IMR-90 (cell line): ENCODE data around the gene MTRFR. TPM values are rescaled to one million over a fixed set of nuclear protein-coding genes. Genes with fewer than 3 reads are reported as not detected.
A peak's percentile ranks its signal among the peaks of the same experiment; 100 is the strongest.

Source experiments
- ATAC-seq: fragments of 200-7000 bp; cut with Tn5 transposase; 2 replicates; pipeline ENCODE4 v1.9.1; 2020; ENCODE audit warnings: low read depth, mild to moderate bottlenecking, moderate library complexity
- BruUV-seq: library from RNA; stranded (reverse); fragments of 400-500 nt; replicated peaks from 2 replicates; lab custom pipeline; 2021; lab: Mats Ljungman, UMichigan
- CTCF ChIA-PET: fragments of 300-600 bp; formaldehyde crosslinking; extraction: SDS; loops from one replicate; lab custom pipeline; 2021; ENCODE audit warnings: antibody characterized with exemption; lab: Yijun Ruan, JAX
- POLR2A ChIA-PET: fragments of 300-600 bp; sonication (Branson Sonifier 250); formaldehyde crosslinking; loops from one replicate; lab custom pipeline; 2022; ENCODE audit warnings: antibody characterized with exemption; ENCODE audit not compliant: unreplicated experiment; lab: Charles Lee
- DNase-seq: peaks from one replicate; pipeline ENCODE4 v3.0.0; 2013
- H2AFZ ChIP-seq: replicated peaks from 2 replicates; pipeline ENCODE3; 2013; ENCODE audit warnings: low read length, mild to moderate bottlenecking; ENCODE audit not compliant: poor library complexity
- H2AK5ac ChIP-seq: 2 replicates; pipeline ENCODE4 v1.6.1; 2013; ENCODE audit warnings: low read depth, low read length, inconsistent platforms
- H2AK9ac ChIP-seq: replicated peaks from 2 replicates; pipeline ENCODE3; 2013; ENCODE audit warnings: mild to moderate bottlenecking, low read depth, low read length, moderate library complexity; ENCODE audit not compliant: poor library complexity
- H2BK120ac ChIP-seq: 2 replicates; pipeline ENCODE4 v1.6.1; 2013; ENCODE audit warnings: low read depth, low read length, inconsistent platforms
- H2BK15ac ChIP-seq: 3 replicates; pipeline ENCODE4 v1.6.1; 2013; ENCODE audit warnings: low read depth, low read length, inconsistent platforms
- H2BK20ac ChIP-seq: 2 replicates; pipeline ENCODE4 v1.6.1; 2013; ENCODE audit warnings: low read depth, mild to moderate bottlenecking, inconsistent platforms, low read length, moderate library complexity
- H2BK5ac ChIP-seq: 2 replicates; pipeline ENCODE4 v1.6.1; 2013; ENCODE audit warnings: mild to moderate bottlenecking, low read depth, low read length, inconsistent platforms; ENCODE audit not compliant: poor library complexity, severe bottlenecking
- H3K14ac ChIP-seq: replicated peaks from 2 replicates; pipeline ENCODE4 v1.6.1; 2013; ENCODE audit warnings: low read depth, low read length, inconsistent platforms
- H3K18ac ChIP-seq: 2 replicates; pipeline ENCODE4 v1.6.1; 2013; ENCODE audit warnings: low read depth, low read length, control low read depth
- H3K23ac ChIP-seq: 2 replicates; pipeline ENCODE4 v1.6.1; 2013; ENCODE audit warnings: low read depth, low read length, inconsistent platforms
- H3K27ac ChIP-seq: 2 replicates; pipeline ENCODE4 v1.5.1; 2013; ENCODE audit warnings: mild to moderate bottlenecking, control low read depth, low read length; ENCODE audit not compliant: insufficient read depth
- H3K27me3 ChIP-seq: 2 replicates; pipeline ENCODE4 v1.6.1; 2013; ENCODE audit warnings: low read length; ENCODE audit not compliant: control insufficient read depth, insufficient read depth
- H3K36me3 ChIP-seq: 2 replicates; pipeline ENCODE4 v1.6.1; 2013; ENCODE audit warnings: low read length, mixed read lengths; ENCODE audit not compliant: control insufficient read depth, insufficient read depth
- H3K4ac ChIP-seq: 2 replicates; pipeline ENCODE4 v1.6.1; 2013; ENCODE audit warnings: low read depth, low read length, inconsistent platforms
- H3K4me1 ChIP-seq: 2 replicates; pipeline ENCODE4 v1.6.1; 2013; ENCODE audit warnings: low read length, mixed read lengths; ENCODE audit not compliant: control insufficient read depth, insufficient read depth
- H3K4me2 ChIP-seq: 2 replicates; pipeline ENCODE4 v1.6.1; 2013; ENCODE audit warnings: low read depth, mild to moderate bottlenecking, control low read depth, low read length, moderate library complexity
- H3K4me3 ChIP-seq: 2 replicates; pipeline ENCODE4 v1.5.1; 2013; ENCODE audit warnings: low read depth, mild to moderate bottlenecking, control low read depth, low read length, moderate library complexity; ENCODE audit not compliant: insufficient read depth
- H3K56ac ChIP-seq: 2 replicates; pipeline ENCODE4 v1.6.1; 2013; ENCODE audit warnings: low read length, inconsistent platforms; ENCODE audit not compliant: insufficient read depth; ENCODE audit errors: extremely low read depth
- H3K79me1 ChIP-seq, 2 experiments: 2 replicates each; pipeline ENCODE4 v1.6.1; 2013; ENCODE audit warnings: low read length in 2 of 2, inconsistent platforms in 1 of 2, low read depth in 1 of 2
- H3K9ac ChIP-seq: 2 replicates; pipeline ENCODE4 v1.6.1; 2013; ENCODE audit warnings: low read depth, low read length, control low read depth
- H3K9me1 ChIP-seq: 2 replicates; pipeline ENCODE4 v1.6.1; 2013; ENCODE audit warnings: low read length, inconsistent platforms; ENCODE audit not compliant: insufficient read depth
- H3K9me3 ChIP-seq: 2 replicates; pipeline ENCODE4 v1.6.1; 2013; ENCODE audit warnings: low read length; ENCODE audit not compliant: control insufficient read depth, insufficient read depth
- H4K20me1 ChIP-seq: 2 replicates; pipeline ENCODE4 v1.6.1; 2013; ENCODE audit warnings: low read length, inconsistent platforms; ENCODE audit not compliant: insufficient read depth
- H4K5ac ChIP-seq: 2 replicates; pipeline ENCODE4 v1.6.1; 2013; ENCODE audit warnings: mild to moderate bottlenecking, low read depth, low read length, control low read depth
- H4K8ac ChIP-seq, 2 experiments: 2 replicates each; pipeline ENCODE4 v1.6.1; 2013; ENCODE audit warnings: low read depth in 2 of 2, low read length in 2 of 2, control low read depth in 1 of 2, inconsistent platforms in 1 of 2
- H4K91ac ChIP-seq: 2 replicates; pipeline ENCODE4 v1.6.1; 2013; ENCODE audit warnings: low read depth, low read length, inconsistent platforms; ENCODE audit not compliant: insufficient read depth
- BHLHE40 ChIP-seq: fragments of 150-350 bp; IDR thresholded peaks from 2 replicates; pipeline ENCODE4 v1.6.1; 2016; ENCODE audit warnings: mild to moderate bottlenecking, low read depth, low read length
- CEBPB ChIP-seq: IDR thresholded peaks from 2 replicates; pipeline ENCODE4 v1.6.1; 2012; ENCODE audit warnings: low read depth, low read length, improper control_type of control experiment
- CHD1 ChIP-seq: IDR thresholded peaks from 2 replicates; pipeline ENCODE4 v1.6.1; 2012; ENCODE audit warnings: low read depth, low read length, improper control_type of control experiment
- FOS ChIP-seq: fragments of 150-350 bp; IDR thresholded peaks from 2 replicates; pipeline ENCODE4 v1.6.1; 2016; ENCODE audit warnings: low read depth, low read length
- MAFK ChIP-seq: IDR thresholded peaks from 2 replicates; pipeline ENCODE4 v1.6.1; 2012; ENCODE audit warnings: low read depth, low read length, improper control_type of control experiment
- MAZ ChIP-seq: IDR thresholded peaks from 2 replicates; pipeline ENCODE4 v1.6.1; 2012; ENCODE audit warnings: low read depth, mild to moderate bottlenecking, low read length, improper control_type of control experiment, moderate library complexity, borderline replicate concordance
- MXI1 ChIP-seq: IDR thresholded peaks from 2 replicates; pipeline ENCODE4 v1.6.1; 2012; ENCODE audit warnings: low read depth, mild to moderate bottlenecking, low read length, moderate library complexity, borderline replicate concordance
- NFE2L2 ChIP-seq: fragments of 150-350 bp; IDR thresholded peaks from 2 replicates; pipeline ENCODE4 v1.6.1; 2016; ENCODE audit warnings: low read depth, mild to moderate bottlenecking, low read length
- POLR2A ChIP-seq: IDR thresholded peaks from 2 replicates; pipeline ENCODE4 v1.6.1; 2012; ENCODE audit warnings: mild to moderate bottlenecking, low read depth, low read length
- RAD21 ChIP-seq: IDR thresholded peaks from 2 replicates; pipeline ENCODE4 v1.6.1; 2012; ENCODE audit warnings: low read length, improper control_type of control experiment
- RCOR1 ChIP-seq: IDR thresholded peaks from 2 replicates; pipeline ENCODE4 v1.6.1; 2012; ENCODE audit warnings: mild to moderate bottlenecking, low read length, improper control_type of control experiment; ENCODE audit not compliant: insufficient replicate concordance
- RFX5 ChIP-seq: IDR thresholded peaks from 2 replicates; pipeline ENCODE4 v1.8.0; 2012; ENCODE audit warnings: low read depth, mild to moderate bottlenecking, low read length, moderate library complexity
- SMC3 ChIP-seq: fragments of 150-350 bp; IDR thresholded peaks from 2 replicates; pipeline ENCODE4 v1.6.1; 2016; ENCODE audit warnings: low read depth, mild to moderate bottlenecking, antibody characterized with exemption, low read length, moderate library complexity
- WGBS, 2 experiments: methylation state at CpG; one replicate each; pipeline versions ENCODE4 v1.1.5 to v1.1.7; 2013; ENCODE audit warnings: missing lambda C conversion rate in 2 of 2; ENCODE audit not compliant: insufficient read length in 1 of 2; ENCODE audit errors: extremely low coverage in 2 of 2; 5-methylcytosine and 5-hydroxymethylcytosine counted together
- dilution Hi-C: fragments of 300-500 bp; cut with HindIII; formaldehyde crosslinking; loops from one replicate; pipeline ENCODE4 v1.14.3; 2018; ENCODE audit warnings: low sequenced_read_pairs; ENCODE audit not compliant: unreplicated experiment
- in situ Hi-C: fragments of 300-500 bp; cut with MboI; formaldehyde crosslinking; loops from 3 replicates; pipeline ENCODE4 v1.14.3; 2019; ENCODE audit warnings: low sequenced_read_pairs, inconsistent platforms, mixed read lengths
- intact Hi-C: fragments of 100-400 bp; cut with micrococcal nuclease; formaldehyde crosslinking; loops from 2 replicates; pipeline ENCODE4 v1.10.0; 2022
- polyA plus RNA-seq, 3 experiments: library from polyadenylated mRNA; depleted of rRNA; stranded (reverse); fragments of >200 nt; gene quantifications; 2 replicates each; pipeline ENCODE4 v1.2.3, GENCODE V29; 2012; ENCODE audit warnings: low replicate concordance in 1 of 3
- total RNA-seq: library from RNA; depleted of rRNA; stranded (reverse); fragments of >200 nt; gene quantifications from 2 replicates; pipeline ENCODE4 v1.2.3, GENCODE V29; 2012
- TF ChIP-seq, protein P1 (sequence below): fragments of 150-350 bp; IDR thresholded peaks from 2 replicates; pipeline ENCODE4 v1.6.1; 2016; ENCODE audit warnings: low read depth, mild to moderate bottlenecking, low read length, moderate library complexity, borderline replicate concordance
- TF ChIP-seq, protein P2 (sequence below): conservative IDR thresholded peaks from 2 replicates; pipeline ENCODE4 v1.5.1; 2012; ENCODE audit warnings: mild to moderate bottlenecking, low read depth, low read length, improper control_type of control experiment

Gene MTRFR
- total and polyA plus RNA-seq, 2 of the 4 experiments (the other 2 are of a cell fraction), result 8.6 to 10.2 TPM

DNA sequence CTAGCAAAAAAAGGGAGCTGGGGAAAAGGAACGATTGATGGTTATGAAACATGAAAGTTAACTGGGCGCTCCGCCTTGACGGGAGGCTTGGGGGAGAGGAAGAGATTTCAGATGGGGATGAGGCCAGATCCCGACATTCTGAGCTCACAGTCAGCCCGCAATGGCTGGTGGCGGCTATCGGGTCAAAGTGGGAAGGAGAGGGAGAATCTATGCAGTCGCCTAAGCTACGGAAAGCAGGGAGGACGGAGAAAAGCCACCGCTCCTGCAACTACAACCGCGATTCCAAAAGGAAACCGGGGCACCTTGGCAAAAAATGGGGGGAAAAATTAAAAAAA is 797 bp upstream of the MTRFR start:
- 0% methylated on average over 3 of the region's 15 CpGs; no CpG with 5 or more reads in 1 of the 2 experiments for WGBS, 2 experiments
- ATAC-seq, result peak; percentile 6
- TF ChIP-seq FOS (no peak), CEBPB (no peak), MXI1 (no peak), MAZ (no peak), MAFK (no peak), BHLHE40 (no peak), CHD1 (no peak), NFE2L2 (no peak), RFX5 (no peak), POLR2A (no peak), RAD21 (no peak), RCOR1 (no peak), SMC3 (no peak)
- TF ChIP-seq, protein P1, sequence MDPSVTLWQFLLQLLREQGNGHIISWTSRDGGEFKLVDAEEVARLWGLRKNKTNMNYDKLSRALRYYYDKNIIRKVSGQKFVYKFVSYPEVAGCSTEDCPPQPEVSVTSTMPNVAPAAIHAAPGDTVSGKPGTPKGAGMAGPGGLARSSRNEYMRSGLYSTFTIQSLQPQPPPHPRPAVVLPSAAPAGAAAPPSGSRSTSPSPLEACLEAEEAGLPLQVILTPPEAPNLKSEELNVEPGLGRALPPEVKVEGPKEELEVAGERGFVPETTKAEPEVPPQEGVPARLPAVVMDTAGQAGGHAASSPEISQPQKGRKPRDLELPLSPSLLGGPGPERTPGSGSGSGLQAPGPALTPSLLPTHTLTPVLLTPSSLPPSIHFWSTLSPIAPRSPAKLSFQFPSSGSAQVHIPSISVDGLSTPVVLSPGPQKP, result no peak
- TF ChIP-seq, protein P2, sequence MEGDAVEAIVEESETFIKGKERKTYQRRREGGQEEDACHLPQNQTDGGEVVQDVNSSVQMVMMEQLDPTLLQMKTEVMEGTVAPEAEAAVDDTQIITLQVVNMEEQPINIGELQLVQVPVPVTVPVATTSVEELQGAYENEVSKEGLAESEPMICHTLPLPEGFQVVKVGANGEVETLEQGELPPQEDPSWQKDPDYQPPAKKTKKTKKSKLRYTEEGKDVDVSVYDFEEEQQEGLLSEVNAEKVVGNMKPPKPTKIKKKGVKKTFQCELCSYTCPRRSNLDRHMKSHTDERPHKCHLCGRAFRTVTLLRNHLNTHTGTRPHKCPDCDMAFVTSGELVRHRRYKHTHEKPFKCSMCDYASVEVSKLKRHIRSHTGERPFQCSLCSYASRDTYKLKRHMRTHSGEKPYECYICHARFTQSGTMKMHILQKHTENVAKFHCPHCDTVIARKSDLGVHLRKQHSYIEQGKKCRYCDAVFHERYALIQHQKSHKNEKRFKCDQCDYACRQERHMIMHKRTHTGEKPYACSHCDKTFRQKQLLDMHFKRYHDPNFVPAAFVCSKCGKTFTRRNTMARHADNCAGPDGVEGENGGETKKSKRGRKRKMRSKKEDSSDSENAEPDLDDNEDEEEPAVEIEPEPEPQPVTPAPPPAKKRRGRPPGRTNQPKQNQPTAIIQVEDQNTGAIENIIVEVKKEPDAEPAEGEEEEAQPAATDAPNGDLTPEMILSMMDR, result no peak

More for the DNA sequence above, 797 bp upstream of the MTRFR start:
- Histone ChIP-seq H3K9ac (peak overlapping the region; percentile 89), H4K5ac (peak overlapping the region; percentile 54; the same call in 1 of the 2 replicates), H2AK9ac (peak overlapping the region; percentile 91), H3K36me3 (no peaks in the 10 kb centered on the region; the same call in 1 of the 2 replicates), H2BK15ac (peak overlapping the region; percentile 74; the same call in 1 of the 3 replicates), H3K4me3 (peak overlapping the region; percentile 70), H3K23ac (peak overlapping the region; percentile 98), H2AFZ (peak overlapping the region; percentile 100), H3K56ac (peak overlapping the region; percentile 92), H3K4me2 (peak overlapping the region; percentile 94), H4K91ac (peak overlapping the region; percentile 58), H4K8ac (peak overlapping the region; percentile 10 to 93; a peak in 3 of 4 replicates), H3K79me1 (peaks cover 35 to 56% of the 10 kb centered on the region in 2 experiments), H2BK120ac (peak overlapping the region; percentile 36; the same call in 1 of the 2 replicates), H2BK20ac (peak overlapping the region; percentile 53), H4K20me1 (peaks cover under 1% of the 10 kb centered on the region; the same call in 1 of the 2 replicates), H3K9me3 (no peaks in the 10 kb centered on the region), H2AK5ac (no peak overlapping the region), H3K4me1 (peaks cover 3% of the 10 kb centered on the region), H3K14ac (peak overlapping the region; percentile 91), H3K27me3 (no peaks in the 10 kb centered on the region), H3K9me1 (peaks cover 5% of the 10 kb centered on the region), H3K27ac (peak overlapping the region; percentile 87), H2BK5ac (peak overlapping the region; percentile 86), H3K4ac (peak overlapping the region; percentile 77), H3K18ac (peak overlapping the region; percentile 61)
- in situ Hi-C loops (loop anchor here (5.0 to 10.0 kb wide), 2 partner anchors 188 to 265 kb away; partner anchors contain the start of gene ABCB9), intact Hi-C loops (loop anchor here (10.0 kb wide), 1 partner anchor 338 kb away; the partner anchor contains the start of gene VPS37B), dilution Hi-C loops (loop anchor here (25.0 kb wide), 1 partner anchor 245 kb away; the partner anchor contains the start of genes ARL6IP4 and OGFOD2)
- BruUV-seq, result TSS peak; percentile 46
- POLR2A ChIA-PET, result interaction anchor here (0.6 to 1.9 kb wide), 9 partner anchors 9 to 256 kb away, joined by 3 to 14 read pairs (median 4); no protein-coding TSS in a partner anchor
- no peak for DNase-seq
- CTCF ChIA-PET, result interaction anchor here (1.4 to 4.6 kb wide), 2 partner anchors 10 to 189 kb away, joined by 4 to 23 read pairs; no protein-coding TSS in a partner anchor
